ENCODE data around the gene RAB20.
"Not testable (repeated sequence)": the region's sequence is repeated elsewhere in the genome, so short reads cannot be mapped to it uniquely, and the experiment has no call there.

RAB20 gene

DNA sequence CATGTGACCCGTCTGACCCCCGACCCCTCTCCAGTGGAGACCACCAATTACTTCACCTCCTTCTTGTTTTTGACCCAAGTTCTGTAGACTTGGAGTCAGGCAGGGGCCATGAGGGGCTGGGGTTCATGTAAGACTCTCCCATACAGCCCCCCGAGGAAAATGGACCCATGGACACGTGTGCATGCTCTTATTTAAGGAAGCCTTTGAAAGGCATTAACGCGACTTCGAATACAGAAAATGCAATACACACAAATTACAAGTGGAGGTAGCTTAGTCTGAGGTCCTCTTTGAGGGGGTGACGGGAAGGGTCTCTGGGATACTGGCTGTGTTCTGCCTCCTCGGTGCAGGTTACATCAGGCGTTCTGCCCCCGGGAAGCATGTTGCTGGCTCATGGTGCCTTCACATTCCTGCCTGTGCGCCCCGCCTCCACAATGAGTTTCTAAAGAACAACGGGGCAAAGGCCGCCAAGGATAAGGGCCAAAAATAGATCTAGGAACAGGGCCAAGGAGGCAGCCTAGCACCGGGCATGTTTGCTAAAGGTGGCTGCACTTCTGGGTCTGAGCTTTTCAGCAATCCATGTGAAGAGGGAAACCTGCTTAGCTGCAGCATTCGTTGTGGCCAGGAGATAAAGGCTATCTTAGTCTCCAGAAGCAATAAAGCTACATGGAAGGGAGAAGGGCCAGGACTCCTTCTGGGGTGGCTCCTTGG is 54.5 kb downstream of the RAB20 start:
- no peak for DNase-seq

DNA sequence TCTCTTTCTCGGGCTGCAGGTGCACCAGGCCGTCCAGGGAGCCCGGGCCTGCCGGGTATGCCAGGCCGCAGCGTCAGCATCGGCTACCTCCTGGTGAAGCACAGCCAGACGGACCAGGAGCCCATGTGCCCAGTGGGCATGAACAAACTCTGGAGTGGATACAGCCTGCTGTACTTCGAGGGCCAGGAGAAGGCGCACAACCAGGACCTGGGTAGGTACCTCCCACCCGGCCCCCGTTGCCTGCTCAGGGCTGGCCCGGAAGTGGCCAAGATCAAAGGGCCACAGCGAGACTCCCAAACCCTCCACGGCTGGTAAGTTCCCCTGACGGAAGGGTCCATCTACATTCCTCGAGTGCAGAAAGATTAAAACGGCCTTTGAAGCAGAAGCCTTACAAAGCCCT is 55.1 kb downstream of the RAB20 start:
- no peak for DNase-seq

DNA sequence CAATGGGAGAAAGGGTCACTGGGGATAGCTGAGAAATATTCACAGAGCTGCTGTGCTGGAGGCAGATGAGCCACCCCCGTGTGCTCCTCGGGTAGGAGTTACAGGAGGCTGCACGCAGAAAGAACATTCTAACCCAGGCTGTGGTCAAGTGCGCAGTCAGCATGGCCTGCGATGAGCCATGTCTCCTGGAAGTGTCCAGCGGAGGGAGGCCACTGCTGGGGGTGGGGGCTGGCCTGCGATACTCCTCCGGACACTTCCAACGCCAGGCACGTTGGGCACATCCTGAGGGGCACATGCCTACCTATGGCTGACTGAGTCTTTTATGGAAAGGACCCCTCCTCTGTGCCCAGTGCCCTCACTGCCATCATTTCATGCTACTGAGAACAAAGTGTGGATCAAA is 55.9 kb downstream of the RAB20 start:
- DNase-seq, result no peak

DNA sequence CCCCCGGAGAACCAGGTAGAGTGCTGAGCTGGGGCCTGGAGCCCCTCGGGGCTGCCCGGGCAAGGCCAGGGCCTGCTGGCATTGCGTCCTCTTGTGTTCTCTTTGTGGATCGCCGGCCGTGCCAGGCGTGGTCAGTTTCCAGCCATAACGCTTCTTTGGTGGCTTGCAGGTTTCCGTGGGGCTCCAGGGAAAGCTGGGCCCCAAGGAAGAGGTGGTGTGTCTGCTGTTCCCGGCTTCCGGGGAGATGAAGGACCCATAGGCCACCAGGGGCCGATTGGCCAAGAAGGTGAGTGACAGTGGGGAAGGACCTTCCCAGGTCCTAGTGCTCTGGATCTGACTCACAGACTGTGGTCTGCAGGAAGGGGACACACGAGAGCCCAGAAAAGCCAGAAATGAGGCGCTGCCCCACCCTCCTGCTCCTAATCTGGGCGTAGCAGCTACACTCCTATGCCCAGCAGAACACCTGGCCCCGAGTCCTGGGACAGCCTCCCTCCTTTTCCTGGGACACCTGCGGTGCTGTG is 57.5 kb downstream of the RAB20 start:
- no peak for DNase-seq

DNA sequence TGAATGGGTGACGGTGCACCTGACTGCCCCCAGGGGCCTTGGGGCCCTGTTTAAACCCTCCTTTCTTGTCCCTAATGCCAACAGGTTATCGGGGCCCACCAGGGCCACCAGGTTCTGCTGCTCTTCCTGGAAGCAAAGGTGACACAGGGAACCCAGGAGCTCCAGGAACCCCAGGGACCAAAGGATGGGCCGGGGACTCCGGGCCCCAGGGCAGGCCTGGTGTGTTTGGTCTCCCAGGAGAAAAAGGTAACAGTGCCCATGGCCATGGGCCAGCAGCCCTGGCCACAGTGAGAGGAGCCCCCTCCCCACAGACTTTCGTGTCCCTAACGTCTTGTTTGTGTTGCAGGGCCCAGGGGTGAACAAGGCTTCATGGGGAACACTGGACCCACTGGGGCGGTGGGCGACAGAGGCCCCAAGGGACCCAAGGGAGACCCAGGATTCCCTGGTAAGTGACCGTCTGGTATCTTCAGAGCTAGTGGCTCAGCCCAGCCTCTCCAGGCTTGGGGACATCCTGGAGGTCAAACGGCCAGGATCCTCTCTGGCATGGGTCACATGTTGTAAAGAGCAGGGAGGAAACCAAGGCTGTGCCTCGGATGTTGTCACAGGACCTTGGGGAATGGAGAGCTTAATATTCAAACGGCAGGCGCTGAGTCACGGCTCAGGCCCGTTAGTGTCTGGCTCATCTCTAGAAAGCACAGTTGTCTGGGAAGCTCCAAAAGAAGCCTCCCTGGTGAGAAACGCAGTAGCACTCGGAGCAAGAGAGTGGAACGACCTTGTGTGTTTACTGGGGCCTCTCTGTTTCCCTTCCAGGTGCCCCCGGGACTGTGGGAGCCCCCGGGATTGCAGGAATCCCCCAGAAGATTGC is 58.3 kb downstream of the RAB20 start:
- DNase-seq, result no peak

DNA sequence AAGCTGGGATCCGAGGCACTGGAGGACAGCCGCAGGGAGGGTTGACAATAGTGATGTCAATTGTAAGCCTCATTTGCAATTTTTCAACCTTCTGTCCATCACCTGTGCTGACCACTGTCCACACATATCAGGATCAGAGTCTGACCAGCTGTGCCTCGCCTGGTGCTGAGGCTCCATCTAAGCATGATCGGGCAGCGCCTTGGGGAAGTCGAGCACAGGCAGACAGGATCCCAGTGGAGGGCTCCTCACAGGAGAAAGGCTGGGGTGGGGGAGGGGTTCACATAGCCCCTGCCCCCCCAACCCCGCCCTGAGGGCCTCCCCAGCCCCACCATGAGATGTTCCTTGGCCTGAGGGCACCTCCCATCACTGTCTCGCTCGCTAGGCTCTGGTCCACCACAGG is 60.3 kb downstream of the RAB20 start:
- DNase-seq, result no peak

DNA sequence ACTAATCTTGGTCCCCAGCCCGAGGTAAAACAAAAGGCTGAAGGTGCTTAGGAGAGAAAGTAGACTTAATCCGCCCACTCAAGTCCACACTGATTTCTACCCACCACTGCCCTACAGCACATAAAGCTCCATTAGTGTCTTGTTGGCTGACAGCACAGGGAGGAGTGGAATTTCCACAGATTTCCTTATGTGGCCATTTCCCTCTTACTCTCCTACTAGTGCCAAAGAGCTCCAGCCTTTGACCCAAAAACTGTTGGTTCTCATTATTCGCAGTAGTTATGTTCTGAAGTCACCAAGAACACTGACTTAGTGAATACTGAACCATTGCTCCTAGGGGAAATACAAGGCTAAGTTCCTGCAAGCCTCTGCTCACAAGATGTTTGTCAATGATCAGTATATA is 61.2 kb downstream of the RAB20 start:
- no peak for DNase-seq

DNA sequence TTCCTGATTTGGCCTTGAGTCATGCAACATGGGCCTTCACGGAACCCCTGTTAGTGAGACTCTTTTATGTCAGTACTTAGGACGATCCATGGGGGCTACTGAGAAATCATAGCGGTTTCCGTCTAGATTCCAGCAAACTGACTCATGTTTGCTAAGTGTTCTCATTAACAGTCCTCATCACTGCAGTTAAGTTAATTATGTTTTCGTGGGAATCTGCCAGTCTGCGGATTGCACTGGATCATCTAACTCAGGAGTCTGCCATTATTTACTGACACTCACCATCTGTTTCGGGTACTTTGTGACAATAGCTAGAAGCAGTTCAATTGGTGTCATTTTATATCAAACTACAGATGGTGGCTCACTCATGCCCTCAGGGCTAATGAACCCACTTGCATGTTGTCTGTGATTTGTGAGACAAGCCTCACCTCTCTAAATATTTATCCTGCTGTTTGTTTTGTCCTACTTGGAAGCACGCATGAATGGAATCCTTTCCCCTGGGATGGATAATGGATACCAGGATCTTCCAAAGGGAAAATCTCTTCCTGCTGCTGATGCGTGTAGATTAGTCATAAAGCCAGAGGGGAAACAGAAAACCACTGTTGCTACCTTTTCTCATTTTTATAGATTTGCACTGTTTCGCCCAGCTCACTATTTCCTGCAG is 61.8 kb downstream of the RAB20 start:
- no peak for DNase-seq

DNA sequence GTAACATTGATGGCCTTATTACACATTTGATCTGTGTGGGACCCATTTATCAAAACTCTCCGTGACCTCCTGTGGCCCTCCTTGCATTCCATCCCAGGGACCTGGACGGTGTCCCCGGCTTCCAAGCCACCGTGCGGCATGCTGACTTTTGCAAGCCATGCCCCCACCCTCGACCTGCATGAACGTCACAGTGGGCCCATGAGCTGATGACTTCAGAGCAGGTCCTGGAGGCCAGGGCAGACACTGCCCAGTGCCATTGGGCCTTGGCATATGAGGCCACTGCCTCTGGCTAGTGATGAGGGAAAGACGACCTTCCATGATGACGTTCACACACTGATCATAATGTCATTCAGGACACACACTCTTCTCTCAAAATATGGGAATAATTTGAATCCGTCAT is 62.8 kb downstream of the RAB20 start:
- no peak for DNase-seq

DNA sequence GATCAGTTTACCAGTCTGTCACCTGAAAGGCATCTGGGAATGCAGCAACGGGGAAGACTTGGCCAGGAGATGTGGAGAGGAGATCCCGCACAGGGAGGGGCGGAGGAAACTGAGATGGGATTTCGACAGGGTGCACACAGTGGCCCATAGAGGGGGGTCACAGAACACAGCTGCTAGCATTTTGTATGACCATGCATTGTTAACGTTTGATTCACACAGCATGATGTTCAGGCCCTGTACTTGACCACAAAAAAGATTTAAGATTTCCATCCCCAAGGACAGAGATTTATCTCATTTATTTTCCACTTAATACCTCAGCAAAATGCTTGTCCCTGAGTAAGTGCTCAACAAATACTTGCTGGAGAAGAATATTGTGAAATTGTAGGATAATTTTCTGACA is 63.2 kb downstream of the RAB20 start:
- no peak for DNase-seq

DNA sequence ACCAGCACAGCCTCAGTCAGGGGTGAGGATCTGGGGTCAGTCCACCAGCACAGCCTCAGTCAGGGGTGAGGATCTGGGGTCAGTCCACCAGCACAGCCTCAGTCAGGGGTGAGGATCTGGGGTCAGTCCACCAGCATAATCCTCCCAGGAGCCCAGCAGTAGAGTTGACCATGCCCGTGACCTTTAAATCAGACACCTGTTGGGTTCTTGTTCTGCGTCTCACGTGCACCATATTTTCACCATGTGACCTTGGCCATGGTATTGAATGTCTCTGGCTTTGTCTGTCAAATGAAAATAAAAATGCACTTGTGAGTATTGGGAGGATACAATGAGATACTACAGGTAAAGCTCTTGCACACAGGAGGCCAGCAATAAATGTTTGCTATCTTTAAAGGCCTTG is 63.6 kb downstream of the RAB20 start:
- DNase-seq, result not testable (repeated sequence)

DNA sequence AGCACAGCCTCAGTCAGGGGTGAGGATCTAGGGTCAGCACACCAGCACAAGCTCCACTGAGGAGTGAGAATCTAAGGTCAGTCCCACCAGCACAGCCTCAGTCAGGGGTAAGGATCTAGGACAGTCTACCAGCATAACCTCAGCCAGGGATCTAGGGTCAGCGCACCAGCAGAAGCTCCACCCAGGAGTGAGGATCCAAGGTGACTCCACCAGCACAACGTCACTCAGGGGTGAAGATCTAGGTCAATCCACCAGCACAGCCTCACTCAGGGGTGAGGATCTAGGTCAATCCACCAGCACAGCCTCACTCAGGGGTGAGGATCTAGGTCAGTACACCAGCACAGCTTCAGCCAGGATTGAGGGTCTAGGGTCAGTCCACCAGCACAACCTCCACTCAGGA is 64.5 kb downstream of the RAB20 start:
- no peak for DNase-seq

DNA sequence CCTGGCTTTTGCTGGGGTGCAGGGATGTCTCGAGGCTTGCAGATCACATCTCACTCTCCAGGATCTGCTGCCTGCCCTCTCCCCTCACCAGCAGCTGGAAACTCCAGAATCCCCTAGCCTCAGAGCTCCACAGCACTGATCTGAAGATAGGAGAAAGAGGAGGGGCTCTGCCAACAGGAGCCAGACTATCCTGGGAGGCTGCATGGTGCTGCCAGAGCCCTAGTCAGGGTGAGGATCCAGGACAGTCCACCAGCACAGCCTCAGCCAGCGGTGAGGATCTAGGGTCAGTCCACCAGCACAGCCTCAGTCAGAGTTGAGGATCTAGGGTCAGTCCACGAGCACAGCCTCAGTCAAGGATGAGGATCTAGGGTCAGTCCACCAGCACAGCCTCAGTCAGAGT is 65.2 kb downstream of the RAB20 start:
- DNase-seq, result no peak

DNA sequence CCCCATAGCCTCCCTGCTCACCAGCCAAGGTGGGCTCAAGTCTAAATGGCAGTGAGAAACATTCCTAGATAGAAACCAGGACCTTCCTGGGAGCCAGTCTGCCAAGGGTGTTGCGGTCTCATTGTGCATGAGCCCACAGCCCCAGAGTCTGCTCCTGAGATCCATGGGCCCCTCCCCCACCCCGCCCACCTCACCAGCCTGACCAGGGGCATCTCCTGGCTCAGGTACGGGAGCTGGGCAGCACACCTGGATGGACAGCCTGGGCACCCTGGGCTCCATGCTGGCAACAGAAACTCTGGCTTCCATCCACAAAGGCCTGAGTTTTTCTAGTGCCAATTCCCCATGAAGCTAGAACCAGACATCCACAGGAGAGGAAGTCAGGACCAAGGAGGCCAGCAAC is 65.6 kb downstream of the RAB20 start:
- DNase-seq, result no peak

DNA sequence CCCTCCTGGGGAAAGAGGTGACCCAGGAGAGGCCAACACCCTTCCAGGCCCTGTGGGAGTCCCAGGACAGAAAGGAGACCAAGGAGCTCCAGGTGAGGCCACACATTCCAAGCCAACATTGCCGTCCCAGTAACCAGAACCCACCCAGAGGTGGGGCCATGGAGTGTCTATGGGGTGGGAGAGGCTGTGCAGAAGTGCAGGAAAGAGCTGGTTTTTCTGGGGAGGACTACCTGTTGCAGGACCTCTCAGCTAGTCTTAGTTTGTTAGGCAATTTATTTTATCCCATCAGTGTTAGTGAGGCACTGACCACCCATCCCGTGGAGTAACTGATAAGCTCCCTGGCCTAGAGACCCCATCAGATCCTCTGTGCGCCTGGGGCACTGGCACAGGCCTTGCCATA is 66.1 kb downstream of the RAB20 start:
- no peak for DNase-seq

DNA sequence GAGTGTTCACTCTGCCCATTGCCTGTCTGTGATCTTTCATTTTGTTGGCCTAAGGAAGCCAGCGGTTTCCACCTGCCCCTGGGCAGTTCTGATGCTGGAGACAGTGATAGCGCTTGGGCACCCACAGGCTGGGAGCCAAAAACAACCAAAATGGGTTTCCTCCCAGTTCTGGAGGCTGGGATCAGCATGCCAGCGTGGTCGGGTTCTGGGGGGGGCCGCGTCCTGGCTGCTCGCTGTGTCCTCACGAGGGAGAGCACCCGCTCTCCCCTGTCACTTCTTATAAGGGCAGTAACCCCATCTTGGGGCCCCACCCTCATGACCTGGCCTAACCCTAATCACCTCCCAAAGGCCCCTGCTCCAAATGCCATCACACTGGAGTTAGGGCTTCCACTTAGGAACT is 67.9 kb downstream of the RAB20 start:
- DNase-seq, result no peak

DNA sequence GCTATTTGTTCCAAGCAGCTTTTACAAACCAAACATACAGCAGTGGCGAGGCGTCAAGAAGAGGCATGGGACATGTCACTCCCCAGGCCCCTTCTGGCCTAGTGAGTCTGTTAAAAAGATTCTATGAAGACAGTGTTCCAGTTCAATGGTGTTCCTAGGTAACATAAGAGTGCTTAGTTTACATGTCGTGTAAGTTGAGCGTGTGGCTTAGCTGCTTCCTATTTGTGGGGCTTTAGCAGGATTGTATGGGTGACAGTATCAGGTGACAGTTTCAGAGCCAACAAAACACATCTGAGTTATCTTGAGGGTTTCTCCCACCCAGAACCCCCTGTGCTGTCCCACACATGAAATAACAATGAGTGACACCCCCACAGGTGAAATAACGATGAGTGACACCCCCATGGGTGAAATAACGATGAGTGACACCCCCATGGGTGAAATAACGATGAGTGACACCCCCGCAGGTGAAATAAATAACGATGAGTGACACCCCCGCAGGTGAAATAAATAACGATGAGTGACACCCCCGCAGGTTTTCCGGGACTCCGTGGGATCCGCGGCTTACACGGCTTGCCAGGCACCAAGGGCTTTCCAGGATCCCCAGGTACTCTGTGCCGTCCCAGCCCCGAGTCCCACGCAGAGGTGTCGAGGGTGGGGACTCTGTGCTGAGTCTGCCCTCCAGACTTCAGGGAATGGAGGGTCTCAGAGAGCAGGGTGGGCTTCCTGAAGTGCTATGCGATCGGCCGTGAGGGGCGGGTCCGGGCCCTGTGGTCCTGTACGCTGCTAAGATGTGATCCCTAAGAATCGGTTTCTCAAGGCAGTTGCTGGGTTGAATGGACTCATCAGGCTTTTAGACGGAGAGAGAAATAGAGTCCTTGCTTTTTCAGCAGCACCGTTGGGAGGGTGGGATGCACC is 68.6 kb downstream of the RAB20 start:
- DNase-seq, result no peak

DNA sequence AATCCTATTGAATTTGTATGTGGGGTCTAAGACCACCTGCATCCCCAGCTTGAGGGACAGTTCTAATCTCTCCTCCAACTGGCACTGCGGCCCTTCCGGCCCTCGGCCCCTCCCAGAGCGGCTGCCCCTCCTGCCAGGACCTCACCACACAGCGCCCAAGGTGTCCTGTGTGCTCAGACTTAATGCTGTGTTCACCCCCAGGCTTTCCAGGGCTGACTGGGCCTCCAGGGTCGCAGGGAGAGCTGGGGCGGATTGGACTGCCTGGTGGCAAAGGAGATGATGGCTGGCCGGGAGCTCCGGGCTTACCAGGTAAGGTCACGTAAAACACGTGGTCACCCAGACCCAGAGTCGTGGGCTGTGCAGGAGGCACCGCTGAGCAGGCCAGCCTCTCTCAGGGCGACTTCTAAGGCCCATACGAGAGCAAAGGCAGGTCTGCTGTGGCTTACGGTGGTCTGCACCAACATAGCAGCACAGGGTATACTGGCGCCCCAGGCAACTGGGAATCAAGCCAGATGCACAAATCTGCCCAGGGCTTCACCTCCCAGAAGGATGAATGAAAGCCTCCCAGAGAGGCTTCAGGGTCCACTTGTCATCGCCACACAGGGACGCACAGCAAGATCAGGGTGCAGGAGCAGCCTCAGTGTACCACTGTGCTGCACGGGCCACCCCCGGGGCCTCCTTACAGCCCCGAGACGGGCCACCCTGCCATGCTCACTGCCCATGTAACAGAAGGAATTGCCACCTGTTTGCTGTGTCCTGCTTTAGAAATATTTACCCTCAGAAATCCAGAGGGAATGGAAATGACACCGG is 69.4 kb downstream of the RAB20 start:
- no peak for DNase-seq

DNA sequence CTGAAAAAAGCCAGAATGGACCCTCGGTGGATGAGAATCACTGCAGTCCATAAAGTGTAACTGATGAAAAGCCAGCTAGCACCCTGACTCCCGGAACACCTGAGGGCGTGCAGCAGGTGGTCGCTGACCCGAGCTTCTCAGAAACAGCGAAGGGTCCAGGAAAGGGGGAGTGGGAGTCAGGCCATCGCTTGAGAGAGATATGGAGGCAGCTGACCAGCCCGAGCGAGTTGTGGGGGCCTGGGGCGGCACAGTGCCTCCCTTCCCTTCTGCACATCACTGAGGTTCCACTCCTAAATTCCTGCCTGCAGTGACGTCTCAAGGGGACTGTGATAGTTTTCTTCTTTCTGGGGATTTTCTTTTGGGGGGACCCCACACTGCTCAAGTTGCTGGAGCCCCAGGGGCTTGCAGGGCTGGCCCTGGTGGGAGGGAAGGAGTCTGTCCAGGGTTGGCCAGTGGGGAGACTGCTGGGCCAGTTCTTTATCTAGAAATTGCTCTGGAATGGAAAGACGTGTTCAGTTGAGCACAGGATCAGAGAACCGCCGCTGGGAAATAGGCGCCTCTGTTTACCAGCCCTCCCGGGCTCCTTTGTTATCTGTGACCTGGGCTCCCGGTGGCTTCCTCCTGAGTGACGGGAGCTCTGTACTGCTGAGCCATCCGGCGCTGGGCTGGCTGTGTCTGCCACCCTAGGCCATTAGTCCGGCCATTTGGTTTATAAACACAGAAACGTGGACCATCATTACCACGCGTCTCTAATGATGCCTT is 71.3 kb downstream of the RAB20 start:
- no peak for DNase-seq

DNA sequence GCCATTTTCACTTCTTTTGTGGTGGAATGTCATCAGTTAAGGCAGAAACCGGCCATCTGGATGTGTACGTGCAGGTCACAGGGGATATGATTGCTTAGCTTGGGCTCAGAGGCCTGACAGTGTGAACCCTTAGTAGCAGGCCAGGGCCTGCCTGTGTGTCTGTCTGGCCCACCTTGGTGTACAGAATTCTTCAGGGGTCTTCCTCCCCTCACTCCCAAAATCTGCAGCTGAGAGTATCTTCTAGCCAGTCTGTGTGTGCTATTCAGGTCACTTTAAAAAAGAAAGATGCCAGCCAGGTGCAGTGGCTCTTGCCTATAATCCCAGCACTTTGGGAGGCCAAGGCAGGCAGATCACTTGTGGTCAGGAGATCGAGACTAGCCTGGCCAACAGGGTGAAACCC is 74.6 kb downstream of the RAB20 start:
- not testable (repeated sequence) for DNase-seq
